Cerebellar cortex (tissue), 1 donor: ENCODE data around the gene TNFAIP8.
"Not testable (repeated sequence)": the region's sequence is repeated elsewhere in the genome, so short reads cannot be mapped to it uniquely, and the experiment has no call there.

ENCODE experiments used
- DNase-seq: peaks from one replicate; pipeline ENCODE4 v3.0.0-alpha.2; 2015; ENCODE audit warnings: low spot score

TNFAIP8 gene

GRCh38 chr5:119396030-119396664 lies 40.3 kb downstream of the TNFAIP8 start:
- DNase-seq: no peak

GRCh38 chr5:119397518-119398380 lies 41.9 kb downstream of the TNFAIP8 start:
- DNase-seq: no peak

DNA sequence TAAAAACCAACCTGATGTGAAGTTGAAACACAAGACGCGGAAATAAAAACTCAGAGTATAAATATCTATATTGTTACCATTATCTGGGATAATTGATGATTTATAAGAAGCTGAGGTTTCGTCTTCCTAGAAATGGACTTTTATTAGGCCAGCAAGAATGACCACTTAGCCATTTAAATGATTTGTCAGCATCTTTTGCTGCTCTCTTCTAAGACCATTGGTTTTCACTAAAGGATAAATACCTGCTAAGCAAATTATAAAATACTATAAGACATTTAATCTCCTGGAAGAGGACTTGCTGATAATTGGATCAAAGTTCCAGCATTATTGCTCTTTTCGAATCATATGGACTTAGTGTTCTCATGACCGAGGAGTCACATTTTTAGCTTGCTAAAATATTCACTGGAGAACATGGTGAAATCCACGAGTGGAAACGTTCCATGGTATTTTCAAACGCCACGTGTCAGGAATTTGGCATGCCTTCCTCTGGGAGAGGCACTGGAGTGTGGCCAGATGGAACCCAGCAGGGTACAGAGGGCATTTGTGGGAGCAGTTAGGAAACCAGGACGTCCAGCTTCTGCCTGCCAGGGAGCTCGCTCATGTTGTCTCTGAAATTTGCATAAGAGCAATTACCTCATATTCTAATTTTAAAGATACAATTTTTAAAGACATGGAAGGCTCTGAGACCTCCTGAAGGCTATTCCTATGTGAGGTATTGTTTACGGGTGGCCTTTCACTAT lies 43.1 kb downstream of the TNFAIP8 start:
- DNase-seq: peak; percentile 81

- no peak for DNase-seq
Observed at GRCh38 chr5:119400245-119400644, 44.4 kb downstream of the TNFAIP8 start.

DNA sequence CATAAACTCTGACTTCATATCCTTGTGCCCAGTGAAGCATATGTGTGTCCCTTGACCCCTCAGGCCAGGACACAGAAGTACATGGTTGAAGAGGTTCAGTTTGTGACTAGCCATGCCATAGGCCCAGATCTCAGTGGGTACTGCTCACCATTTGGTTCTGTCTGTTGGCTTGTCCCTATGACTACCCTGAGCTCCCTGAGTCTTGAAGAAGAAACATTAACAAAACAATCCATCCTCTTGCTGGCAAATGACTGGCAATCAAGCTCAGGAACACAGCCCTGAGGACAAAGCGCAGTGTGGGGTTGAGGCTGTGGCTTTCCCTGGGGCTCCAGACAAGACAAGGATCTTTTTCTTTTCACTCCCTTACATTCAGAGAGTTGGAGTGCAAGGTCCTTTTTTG lies 46.3 kb downstream of the TNFAIP8 start:
- DNase-seq: no peak

DNA sequence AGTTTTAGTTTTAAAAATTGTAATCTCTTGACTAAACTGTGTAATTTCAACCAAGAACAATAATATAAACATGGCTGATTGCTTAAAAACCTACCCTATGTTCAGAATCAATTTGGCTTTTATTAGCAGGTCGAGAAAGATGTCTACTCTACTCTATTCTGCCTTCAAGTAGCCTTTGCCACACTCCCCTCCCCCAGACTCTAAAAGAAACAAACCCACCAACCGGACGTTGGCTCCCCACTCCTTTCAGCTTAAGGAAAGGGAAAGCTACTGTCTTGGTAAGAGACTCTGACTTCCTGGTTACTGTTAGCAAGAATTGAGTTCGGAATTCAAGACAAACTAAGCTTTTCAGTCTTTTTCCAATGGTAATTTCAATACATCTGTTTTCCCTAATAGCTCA lies 46.7 kb downstream of the TNFAIP8 start:
- no peak for DNase-seq

DNA sequence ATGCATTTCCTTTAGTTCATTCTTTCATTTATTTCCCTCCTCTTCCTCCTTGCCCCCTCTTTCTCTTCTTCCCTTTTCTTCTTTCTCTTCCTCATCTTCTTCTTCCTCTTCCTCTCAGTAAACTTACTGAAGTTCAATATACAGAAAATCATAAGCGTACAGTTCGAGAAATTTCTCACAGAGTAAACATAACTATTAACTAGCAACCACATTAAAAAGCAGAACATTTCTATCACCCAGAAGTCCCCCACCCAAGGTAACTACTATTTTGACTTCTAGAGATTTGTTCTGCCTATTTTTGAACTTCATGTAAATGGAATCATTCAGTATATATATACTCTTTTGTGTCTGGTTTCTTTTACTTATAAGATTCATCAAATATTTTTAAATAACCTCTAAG lies 48.2 kb downstream of the TNFAIP8 start:
- no peak for DNase-seq

- no peak for DNase-seq
Observed at GRCh38 chr5:119405419-119405818, 49.6 kb downstream of the TNFAIP8 start.

DNA sequence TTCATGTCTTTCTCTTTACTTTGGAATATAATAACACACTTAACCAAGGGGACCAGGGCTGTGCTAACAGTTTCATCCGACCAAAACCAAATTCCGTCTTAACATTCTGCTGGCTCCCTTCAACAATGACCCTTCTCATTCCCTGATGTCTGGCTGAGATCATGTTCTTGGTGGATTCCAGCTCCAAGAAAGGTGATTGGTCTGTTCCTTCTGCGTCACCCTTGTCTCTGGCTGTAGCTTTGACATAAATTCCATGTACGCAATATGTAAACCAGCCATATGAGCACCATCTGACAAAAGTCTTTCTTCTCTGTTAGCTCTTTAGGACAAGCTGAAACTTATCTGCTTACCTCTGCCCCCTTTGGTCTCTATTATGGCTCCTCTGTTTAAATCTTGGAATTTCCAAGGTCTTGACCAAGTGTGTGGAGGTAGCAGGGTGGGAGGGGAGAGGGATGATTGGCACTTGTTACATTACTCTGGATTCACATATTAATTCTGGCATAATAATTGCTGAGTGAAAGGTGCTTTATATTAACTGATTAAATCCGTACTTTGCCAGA lies 50.8 kb downstream of the TNFAIP8 start:
- no peak for DNase-seq

DNA sequence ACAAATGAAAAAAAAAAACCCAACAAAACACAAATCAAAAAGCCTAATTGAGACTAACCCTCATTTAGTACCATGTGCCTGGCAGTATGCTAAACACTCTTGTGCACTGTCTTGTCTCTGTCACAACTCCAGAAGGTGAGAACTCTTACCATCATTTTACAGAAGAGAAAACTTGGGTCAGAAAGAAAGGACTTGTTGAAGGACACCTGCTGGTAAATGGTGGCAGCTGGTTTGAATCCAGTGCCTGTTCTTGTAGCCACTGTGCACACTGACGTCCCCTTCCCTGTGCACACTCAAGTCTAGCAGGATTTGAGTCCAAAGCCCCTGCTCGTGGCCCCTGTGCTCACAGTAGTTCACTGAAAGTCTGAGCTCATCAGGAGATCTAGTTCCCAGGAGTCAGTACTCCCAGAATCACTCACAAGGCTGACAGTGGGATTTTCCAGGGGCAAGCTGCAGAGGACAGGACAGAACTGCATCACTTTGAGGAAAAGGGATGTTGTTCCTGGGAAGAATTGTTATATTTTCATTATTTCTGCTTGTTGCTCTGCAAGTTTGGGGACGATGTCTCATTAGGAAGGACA lies 53.5 kb downstream of the TNFAIP8 start:
- no peak for DNase-seq

DNA sequence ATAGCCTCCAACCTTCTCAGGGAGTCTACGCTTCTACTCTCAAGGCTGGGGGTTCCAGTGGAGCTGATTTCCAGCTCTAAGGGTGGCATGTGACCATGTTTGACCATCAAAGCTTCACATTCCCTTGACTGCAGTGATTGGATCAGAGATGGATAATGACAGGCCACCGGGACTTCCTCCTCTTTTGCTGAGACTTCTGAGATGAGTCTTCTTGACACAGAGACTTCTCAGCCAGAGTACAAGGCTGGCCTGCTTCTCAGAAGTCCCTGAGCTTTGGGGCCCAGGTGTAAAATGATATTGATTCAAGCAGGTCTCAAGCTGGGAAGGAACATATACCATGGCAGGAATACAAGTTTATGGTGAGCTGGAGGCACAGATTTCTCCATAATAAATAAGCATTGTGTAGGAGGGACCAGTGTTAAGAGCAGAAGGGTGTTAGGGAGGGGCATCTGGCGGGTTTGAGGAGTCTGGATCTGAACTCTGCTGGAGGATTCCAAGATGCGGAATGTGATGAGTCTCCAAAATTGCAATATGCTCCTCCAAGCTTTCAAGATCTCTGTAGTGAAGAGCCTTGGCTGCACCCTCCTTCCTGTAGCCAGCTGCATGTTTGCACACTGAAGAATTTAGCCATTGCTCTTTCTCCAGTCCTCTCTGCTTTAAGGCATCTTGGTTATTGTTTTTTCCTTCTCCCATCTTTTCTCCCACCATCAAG lies 54.8 kb downstream of the TNFAIP8 start:
- DNase-seq: no peak

- peak; percentile 84 for DNase-seq
Observed at GRCh38 chr5:119411361-119412278, 55.8 kb downstream of the TNFAIP8 start.

DNA sequence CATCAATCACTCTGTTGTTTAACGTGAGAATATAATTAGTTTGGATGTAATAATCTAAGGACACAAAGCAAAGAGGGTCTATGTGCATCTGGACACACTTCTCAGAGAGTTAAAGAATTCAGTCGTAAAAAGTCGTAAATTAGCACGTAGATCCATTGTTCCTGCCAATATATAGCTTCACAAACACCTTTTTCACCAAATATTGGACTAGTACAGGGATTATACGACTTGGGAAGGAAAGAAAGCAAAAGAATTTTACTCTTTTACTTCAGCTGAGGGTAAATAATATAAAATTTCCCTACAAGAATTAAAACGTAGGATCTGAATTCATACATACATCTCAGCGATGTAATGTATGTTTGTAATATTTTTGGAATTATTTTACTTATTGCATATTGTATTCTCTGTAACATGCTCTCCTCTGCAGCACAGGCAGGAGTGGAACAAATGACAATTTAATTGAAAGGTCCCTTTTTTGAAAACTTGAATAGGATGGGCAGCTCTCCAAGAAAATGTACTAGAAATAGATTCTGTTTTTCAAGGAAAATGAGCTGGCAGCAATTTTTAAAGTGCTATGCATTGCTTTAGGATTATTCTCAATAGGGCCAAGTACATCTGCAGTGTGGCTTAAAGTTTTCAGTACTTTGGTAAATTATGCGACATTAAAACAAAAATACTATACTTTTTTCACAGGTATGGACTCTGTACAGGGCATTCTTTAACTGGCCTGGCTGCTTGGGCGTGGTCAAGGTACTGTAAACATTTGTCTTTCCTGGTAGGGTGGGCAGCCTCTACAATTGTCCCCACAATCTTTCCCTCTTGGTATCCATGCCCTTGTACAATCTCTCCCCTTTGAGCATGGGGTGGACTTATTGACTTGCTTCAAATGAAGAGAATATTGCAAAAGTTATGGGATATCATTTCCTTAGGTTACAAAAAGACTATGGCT lies 56.7 kb downstream of the TNFAIP8 start:
- no peak for DNase-seq

GRCh38 chr5:119414124-119414734 lies 58.4 kb downstream of the TNFAIP8 start:
- DNase-seq: not testable (repeated sequence)

DNA sequence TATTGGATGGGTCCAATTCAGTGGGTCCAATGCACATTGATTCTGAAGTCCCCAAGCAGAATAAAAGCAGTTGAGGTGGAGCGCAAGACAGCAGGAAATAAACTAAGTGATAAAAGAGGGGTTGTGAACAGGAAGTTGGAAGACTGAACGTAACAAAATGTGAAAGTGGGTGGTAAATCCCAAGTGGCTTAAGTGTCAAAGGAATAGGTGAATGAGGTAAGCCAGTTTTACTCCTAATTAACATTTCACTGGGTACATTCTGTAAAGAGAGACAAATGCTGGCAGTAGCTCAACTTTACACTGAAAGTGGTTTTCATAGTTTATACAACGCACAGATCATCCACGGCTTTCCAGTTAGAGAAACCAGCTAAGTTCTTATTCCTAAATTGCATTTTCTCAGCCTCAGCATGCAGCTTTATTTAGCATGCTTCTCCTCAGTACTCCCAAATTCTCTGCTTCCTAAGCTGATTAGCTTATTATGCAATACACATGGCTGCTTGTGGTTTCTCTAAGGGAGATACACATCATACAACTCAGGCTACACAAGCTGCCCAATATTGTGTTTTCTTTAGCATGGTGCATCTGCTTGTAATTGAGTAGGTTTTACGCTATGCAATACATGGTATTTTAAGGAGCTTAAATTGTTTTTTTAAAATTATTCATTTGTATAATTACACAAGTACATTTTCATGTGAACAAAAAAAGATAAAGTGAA lies 62.2 kb downstream of the TNFAIP8 start:
- DNase-seq: no peak

DNA sequence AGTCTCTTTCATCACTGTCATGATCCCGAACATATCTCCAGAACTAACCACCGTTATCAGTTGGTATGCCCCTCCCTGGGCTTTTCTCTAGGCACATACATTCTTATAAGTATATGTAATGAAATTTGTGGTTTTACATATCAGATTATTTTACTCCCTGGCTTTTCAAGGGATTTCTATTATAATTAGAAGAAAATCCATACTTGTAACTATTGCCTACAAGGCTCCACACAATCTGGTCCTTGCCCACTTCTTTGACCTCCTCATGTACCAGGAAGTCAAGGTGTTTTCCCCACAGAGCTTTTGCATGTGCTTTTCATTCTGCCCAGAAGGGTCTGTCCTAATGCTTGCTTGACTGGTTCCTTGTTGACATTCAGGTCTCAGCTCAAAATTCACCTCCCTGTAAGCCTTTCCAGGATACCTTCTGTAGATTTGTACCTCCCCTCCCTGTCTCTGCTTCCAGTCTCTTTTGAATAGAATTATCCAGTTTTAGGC lies 62.8 kb downstream of the TNFAIP8 start:
- DNase-seq: no peak

GRCh38 chr5:119420169-119420568 lies 64.3 kb downstream of the TNFAIP8 start:
- no peak for DNase-seq

DNA sequence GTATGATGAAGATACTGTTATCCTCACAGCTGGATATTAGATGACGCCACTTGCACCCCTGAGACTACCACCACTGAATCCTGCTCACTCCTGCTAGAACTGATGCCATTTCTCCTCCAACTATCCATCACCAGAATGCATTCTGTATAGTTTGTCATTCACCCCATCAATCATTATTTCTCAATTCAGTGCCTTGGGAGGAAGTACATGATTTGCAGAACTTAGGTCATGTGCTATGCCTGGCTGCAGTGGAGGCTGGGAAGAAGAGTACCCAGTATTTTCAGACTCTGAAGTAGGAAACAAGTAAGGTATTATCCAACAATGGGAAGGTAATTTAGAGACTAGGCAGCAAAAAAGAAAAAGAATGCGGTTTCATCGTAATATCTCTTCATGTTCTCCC lies 70.2 kb downstream of the TNFAIP8 start:
- no peak for DNase-seq
